GM19395 (cell line): ENCODE measurements around the gene NID2.

Experiments used
- ATAC-seq: cut with Tn5 transposase; IDR thresholded peaks from one replicate; pipeline ENCODE4 v1.9.1; 2021; ENCODE audit warnings: mild to moderate bottlenecking, moderate library complexity; ENCODE audit not compliant: unreplicated experiment

NID2 gene

DNA sequence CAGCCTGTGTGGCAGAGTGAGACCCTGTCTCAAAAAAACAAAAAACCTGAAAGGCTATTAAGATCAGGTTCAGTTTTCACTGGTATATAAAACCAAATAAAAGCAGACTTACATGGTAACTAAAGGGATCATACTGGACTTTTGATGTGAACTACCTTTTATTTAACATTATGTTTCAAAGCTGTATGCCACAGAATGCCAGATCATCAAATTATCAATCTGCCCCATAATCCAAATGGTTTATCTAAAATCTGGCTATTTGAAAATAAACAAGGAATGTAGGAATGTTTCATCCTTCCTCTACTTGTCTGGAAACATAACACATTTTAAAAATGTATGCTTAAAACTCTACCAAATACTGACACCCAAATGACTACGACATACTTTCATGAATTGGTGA lies 14.2 kb downstream of the NID2 start:
- ATAC-seq = no peak

DNA sequence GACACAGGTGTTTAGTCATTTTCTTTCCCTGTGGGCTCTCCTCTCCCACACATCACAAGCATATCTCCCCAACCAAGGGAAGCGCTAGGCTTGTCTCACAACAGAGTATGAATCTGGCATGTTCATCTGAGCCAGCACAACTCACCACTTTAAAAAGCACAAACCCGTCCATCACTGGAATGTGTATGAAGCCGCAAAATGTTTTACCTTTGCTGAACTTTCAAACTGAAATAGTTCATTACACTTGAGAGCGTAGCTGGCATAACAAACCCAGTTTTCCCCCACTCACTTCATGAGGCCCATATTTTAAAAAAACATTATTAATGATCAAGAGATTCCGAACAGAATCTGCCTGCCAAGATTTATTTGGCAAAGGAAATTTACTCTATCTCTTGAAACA lies 15.8 kb downstream of the NID2 start:
- no peak for ATAC-seq

DNA sequence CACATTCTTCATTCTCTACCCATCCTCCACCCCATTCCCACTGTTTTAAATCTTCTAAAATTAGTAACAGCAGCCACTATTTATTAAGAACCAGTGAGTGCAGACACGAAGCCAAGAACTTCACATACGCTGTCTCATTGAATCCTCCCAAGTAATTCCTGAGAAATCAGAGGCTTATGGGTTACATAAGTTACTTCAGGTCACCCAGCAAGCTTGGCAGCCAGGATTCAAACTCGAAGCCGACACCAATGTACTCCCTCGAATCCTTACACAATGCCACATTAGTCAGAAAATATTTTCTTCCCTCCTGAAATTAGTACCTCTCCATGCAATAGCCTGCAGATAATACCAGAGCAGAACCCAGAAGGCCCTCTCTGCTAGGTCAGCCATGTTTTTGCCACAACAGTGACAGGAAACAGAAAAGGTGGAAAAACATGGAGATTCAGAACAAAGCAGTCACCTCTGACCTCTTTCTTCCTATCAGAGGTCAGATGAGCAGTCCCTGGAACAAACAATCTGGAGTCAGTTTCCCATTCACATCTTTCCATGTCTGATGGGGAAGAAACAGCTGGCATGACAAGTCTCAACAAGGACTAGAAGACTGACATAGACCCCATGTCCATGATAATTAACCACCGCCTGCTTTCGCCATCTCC lies 16.4 kb downstream of the NID2 start:
- ATAC-seq = no peak

DNA sequence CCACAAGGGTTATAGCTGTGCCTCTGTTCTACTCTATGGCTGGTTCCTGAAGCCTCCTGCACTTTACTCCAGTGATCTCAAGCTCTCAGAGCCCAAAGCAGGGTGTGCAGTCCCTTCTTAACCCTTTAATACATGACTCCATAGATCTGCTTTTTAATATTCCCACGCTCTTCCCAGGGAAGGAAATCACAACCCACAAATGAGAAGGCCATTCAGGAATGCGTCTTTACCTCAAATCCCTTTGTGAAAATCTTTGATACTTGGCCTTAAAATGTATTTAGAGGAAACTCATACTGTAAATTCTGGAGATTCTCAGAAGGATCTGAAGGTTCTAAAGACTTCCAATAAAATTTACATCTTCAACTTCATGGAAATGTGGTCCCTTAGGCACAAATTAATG lies 17.0 kb downstream of the NID2 start:
- ATAC-seq = no peak

DNA sequence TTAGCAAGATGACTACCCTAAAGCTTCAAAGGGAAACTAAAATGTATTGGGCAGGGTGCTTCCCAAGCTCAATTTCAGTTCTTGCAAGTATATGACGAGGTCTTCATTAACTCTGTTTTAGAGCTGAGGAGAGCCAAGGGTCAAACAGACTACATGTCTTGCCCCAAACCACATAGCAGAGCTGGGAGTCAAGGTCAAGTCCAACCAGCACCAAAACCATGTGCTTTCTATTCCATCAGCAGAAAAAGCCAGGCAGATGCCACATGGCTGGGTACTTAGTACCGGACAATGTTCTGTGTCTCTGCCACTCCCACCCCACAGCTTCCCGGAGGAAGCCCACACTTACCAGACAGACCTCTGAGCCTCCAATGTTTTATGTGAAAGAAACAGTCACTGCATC lies 17.6 kb downstream of the NID2 start:
- ATAC-seq = no peak

DNA sequence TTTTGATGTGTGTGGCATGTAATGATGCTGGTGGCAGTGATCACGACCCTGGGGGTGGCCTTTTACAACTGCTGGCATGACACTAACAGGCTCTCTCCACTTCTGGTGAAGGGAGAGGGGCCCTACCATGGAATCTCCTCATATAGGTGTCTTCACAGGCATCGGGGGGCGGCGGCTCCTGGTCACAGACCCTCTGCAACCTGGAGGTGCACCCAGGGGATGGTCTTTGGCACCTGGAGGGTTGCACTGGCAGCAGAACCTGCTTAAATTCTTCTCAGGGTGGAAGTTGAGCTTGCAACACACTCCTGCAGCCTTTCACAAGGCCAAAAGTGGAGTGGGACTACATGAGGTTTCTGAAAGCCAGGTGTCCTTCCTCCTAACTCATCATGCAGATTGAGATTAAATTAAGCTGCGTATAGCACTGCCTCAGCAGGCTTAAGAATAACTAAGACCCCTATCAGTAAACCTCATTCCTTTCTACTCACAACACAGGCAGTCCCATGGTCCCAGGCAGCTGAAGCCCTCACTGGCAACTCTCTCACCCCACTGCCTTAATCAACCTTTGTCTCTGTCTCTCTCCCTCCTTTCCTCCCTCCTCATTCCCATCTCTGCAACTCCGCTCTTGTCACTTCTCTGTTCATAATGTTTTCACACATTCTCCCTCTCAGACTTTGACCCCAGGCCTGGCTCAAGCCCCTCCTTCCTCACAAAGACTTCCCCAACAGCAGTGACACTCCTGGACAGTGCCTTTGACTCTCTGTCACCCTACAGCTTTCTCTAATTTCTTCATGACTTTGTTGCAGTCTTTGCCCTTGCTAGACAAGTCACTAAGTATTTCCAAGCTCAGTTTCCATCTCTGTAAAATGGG lies 18.9 kb downstream of the NID2 start:
- ATAC-seq = no peak

DNA sequence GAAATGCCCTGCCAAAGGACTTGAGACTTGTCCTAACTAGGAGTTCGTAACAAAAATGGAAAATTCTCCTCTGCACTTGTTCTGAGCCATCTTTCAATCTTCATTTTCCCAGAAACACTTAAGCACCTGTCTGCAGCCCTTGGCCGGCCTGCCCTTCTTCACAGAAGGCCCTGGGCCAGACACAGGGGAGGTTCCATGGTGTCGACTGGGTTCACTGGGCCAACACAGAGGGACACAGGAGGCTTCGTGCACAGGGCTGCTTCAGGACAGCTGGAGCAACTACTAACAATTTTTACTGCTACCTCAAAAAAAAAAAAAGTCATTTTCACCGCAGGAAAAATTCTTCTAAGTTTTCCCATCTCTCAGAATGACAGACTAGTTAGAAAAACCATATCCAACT lies 19.6 kb downstream of the NID2 start:
- no peak for ATAC-seq

DNA sequence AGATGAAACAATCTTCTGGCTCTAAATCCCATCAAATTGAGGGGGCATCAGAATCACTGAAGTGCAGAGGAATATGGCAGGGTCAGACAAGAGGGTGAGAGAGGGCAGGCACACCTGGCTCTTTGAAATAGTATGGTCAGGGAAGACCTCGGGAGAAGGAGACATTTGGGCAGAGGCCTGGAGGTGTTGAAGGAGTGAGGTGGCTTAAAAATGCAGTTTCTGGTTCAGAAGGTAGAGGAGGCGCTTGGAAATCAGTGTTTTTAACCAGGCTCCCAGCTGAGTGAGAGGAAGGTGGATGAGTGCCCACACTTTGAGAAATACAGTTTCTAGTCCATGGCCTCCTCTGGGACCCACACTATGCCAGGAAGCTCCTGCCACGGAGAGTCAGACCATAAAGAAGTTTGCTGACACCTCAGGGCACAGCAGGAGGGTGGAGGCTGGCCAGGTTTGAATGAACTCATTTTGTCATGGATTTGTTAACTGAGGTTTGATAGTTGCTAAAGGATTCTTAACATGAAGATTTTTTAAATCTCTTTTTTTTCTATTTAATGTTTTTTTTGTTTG lies 20.1 kb downstream of the NID2 start:
- no peak for ATAC-seq

DNA sequence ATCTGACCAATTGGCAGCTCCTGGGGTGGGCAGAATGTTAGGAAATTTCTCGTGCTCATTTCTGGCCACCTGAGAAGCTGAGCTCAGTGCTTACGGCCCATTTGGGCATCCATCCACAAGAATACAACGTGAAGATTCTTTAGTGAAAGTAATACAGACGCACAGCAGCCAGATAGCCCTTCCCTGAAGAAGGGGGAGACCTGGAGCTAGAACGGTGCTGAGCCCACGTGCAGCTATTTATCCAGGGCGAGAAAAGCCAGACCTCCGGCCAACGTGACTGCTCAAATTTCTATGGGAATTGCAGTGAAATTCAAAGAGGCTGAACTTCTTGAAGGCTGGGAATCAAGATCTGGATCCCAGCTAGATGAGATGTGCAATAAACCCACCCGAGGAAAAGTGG lies 20.7 kb downstream of the NID2 start:
- no peak for ATAC-seq

DNA sequence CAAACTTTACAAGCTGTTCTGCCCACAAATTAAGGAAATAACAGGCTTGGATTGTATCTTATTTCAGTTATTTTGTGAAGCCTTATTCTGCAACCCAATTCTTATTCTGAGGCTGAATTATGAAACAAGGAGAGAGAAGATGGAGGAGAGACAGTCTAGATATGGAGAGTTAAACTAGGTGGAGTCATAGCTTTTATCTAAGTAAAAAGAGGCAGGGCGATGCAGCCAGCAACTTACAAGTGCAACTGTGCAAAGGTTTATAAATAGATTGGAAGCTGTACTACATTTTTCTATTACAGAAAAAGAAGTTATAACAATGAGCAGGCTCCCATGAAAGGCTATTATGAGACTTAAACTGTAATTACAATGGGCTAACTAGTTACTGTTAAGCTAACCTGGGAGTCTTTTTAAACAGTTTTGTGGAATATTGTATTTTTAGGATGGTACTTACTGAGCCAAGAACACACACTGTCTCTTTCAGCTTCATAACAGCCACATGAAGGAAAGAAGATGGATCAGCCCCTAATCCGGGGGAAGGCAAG lies 22.4 kb downstream of the NID2 start:
- ATAC-seq = no peak

DNA sequence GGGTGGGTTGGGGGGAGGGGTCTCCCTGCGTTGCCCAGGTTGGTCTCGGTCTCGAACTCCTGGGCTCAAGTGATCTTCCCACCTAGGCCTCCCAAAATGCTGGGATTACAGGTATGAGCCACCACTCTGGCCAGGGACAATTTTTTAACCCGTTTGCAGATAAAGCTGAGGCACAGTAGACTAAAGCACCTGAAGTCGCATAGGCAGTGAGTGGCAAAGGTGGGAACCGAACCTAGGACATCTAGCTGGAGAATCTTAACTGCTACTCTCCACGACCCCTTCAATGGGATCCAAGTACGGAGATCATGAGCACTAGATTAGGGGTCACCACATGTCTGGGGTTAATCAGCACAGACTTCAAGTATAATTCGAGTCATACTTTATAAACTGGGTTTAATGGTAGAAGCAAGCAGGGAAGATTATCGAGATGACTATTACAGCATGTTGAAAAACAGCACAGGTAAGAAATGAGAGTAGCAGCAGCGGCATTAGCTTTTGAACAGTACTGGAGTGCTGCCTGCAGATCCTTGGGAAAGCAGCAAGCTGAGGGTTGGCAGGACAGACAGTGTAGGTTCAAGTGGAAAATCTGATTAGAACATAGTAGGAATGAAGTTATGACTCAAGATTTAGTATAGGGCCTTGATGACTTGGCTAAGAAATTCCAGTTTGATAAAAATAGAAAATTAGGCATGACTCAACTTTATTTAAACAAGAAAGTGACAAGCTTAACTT lies 23.9 kb downstream of the NID2 start:
- ATAC-seq = no peak

DNA sequence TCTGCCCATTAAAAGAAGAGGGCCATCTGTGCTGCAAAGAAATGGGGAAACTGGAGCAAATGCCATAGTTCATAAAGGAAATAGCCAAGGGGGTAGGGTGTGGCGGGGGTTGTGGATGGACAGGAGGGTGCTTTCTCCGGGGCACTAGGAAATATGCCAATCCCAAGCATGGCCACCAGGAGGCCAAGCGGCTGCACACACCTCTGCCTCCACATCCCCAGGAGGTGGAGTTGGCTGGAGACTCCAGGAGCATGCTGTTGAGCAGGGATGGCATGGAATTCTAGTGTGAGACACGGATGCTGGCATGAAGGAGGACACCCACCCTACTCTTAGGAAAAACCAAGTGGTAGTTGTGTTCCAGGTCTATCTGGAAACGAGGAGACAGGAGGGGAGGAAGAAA lies 25.2 kb downstream of the NID2 start:
- no peak for ATAC-seq

DNA sequence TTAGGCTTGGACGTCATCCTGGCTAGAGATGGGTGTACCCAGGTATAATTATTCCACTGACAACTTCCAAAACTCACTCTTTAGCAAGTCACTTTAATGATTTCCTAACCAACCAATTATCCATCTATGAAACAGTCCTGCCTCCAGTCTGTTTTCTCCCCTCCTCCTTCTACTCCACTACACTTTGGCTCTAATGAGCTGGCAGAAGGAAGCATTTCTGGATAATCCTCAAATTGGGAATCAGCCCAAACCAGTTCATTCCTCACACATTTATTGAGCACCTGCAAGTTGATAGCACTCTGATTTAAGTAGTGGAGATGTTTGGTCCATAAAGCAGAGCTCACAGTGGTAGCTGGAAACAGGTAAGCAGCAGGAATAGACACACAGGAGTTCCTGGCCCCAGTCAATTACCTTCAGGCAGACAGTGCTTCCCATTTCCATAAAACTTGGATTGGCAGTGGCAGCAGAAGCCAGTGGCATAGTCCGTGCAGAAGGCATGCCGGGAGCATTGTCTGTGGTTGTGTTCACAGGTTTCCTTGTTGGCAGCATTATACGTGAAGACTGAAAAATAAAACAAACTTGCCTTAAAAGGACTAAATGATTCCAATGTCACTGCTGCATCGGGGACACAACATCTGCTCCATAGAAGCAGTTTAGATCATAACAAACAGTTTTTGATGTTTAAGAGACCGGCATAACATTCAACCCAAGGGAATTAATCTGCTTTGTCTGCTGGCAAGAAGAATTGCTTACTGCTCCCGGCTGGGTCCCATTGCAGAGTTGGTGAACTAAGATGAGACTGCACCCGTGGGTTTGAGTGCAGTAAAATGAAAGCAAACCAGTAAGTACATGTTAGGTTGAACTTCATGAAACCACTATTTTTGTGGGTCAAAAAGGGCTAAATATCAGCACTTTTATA lies 26.2 kb downstream of the NID2 start:
- ATAC-seq = no peak

DNA sequence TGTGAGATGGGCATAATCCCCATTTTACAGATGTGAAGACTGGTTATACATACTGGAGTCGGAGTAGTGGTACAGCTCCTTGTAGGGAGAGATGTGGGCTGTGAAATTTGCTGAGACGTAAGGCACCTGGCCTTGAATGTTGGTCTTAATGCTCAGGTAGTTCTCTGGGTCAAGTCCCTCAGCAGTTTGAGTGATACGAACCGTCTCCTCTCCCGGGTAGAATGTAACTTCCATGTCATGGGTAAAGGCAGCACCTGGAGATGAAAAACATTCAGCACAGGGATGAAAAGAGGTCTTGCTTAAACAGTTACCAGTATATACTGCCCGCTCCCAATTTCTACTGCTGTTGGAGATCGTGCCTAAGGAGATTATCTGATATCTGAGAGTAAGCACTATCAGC lies 28.3 kb downstream of the NID2 start:
- ATAC-seq = no peak

DNA sequence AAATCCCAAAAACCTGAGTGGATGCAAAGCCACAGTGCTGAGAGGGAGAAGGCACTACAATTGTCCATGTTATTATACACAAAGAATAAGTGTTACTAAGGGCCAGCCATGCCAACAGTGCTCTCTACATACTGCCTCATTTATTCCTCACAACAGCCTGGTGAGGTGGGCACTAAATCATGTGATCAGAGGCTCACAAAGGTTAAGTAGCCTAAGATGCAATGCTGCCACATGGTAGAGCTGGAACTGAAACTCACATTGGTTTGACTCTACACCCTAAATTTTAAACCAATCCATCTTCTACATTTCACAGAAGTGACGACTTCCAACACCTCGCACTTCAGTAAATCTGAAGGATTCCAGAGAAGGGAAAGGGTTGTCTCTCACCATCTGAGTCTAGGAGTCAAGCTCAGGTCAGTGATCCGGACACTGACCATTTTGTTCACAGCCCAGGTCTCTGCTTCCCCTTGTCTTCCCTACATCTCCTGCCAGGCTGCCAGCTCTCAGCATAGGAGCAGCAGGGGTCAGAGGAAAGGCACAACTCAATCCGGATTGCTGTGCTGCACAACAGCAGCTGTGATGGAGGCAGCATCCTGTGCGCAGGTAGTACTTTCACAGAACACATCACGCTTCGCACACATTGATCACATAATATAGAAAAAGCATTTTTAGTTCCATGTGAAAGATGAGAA lies 29.6 kb downstream of the NID2 start:
- no peak for ATAC-seq

DNA sequence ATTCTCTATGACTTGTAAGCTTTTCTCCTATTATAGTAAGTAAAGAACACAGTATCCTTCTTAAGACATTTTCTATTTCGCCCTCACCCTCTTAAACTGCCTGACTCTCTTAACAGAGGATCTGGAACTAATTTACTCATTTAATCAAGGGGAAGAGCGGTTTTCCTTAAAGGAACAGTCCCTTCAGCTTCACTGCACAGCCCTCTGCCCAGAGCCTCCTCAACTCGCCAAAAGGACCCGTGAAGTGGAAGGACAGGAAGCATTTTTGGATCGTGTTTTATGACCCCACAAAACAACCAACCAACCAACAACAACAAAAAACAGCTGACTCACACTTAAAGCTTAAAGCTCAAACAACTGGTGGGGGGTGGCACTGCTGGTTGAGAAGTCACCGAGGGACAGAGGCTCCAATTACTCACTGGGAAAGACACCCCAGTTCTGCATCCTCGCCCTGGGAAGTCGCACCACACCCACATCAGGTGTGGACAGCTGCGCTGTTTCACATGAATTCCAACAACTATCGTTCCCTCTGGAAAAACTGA lies 35.7 kb downstream of the NID2 start:
- ATAC-seq = no peak

DNA sequence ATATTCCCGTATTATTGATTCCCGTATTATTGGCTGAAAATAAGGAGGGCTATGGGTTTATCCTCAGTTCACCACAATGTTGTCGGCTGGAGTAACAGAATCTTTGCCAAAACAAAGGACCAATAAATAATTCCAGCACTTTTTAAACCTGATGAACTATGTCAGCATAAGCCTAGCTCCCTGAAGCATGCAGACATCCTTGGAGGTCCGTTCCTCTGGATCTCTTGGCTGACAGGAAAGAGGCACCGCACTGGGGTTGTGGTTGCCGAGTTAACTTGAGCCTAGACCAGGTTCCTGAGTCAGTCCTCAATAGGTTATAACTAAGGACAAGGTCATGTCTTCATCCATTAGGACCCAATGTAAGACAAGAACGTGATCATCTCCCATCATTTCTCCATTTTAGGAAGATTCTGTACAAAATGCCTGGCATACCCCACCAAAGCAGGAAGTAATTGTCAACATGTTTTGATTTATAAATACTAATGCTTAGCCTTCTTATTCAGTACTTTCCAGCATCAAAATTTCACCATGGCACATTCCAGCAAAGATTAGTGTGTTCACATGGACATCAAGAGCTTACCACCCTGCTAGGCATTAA lies 36.6 kb downstream of the NID2 start:
- ATAC-seq = no peak

DNA sequence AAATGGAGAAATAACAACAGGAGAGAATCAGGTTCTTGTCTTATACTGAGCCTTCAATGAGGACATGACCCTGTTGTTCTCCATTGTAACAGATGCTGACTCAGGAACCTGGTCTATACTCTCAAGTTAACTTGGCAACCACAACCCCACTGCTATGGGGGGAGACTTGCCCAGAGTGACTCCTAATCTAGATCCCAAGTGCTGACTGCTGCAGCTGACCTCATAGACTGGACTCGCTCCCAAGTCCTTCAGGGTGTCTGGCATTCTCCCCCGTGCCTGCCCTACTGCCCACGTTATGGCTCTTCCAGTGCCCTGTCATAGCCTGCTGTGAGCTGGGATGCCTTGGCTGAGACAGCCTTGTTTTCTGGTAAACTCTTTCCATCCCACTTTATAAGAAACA lies 37.1 kb downstream of the NID2 start:
- no peak for ATAC-seq

DNA sequence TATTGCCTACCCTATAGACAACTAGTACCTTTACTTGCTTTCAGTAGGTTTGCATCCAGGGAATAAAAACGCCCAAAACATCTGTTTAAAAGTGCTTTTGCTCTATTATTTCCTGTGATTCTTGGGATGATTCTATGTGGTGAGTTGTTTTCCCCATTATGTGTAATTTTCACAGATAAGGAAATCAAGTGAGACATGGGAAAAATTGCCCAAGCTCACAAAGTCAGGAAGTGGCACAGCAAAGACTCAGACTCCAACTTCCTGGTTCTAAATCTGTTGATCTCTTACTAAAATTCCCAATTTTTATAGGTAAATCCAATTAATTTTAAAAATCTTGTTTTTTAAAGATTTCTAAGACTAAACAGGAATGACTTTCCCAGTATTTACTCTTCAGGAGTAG lies 39.0 kb downstream of the NID2 start:
- no peak for ATAC-seq
